GM18502 (cell line): Measurements from ENCODE around the gene FOXK1.
A peak's percentile ranks its signal among the peaks of the same experiment; 100 is the strongest.

Experiments
- ATAC-seq: cut with Tn5 transposase; IDR thresholded peaks from one replicate; pipeline ENCODE4 v1.9.1; 2021; ENCODE audit warnings: mild to moderate bottlenecking; ENCODE audit not compliant: unreplicated experiment, poor library complexity

The FOXK1 gene

DNA sequence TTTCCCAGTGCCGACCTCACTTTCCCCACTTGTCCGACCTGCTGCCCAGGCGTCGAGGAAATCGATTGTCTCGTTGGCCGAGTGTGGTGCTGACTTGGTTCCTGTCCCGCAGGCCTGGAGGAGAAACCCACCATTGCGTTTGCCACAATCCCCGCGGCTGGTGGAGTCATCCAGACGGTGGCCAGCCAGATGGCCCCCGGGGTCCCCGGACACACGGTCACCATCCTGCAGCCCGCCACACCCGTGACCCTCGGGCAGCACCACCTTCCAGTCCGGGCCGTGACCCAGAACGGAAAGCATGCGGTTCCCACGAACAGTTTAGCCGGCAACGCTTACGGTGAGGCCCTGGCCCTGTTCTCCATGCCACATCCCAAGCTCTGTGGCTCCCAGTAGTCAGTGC is 78.9 kb downstream of the FOXK1 start:
- ATAC-seq = no peak

GRCh38 chr7:4762121-4763055 is 80.3 kb downstream of the FOXK1 start:
- no peak for ATAC-seq

GRCh38 chr7:4763091-4763793 is 81.1 kb downstream of the FOXK1 start:
- no peak for ATAC-seq

DNA sequence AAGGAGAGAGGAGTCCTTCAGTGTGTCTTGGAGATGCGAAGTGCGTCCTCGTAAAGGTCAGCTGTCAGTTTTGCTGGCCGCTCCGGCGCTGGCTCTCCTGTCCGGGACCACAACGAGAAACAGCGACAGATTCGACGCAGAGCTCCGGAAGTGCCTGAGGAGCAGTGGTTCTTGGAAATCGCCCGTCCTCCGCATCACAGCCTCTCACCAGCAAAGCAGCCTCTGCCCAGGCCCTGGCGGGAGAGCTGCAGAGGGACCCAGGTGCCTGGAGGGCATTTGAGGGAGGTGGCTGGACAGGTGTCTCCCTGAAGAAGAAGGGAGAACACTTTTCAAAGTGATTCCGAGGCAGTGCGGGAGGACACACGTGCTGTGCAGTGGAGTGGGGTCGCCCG is 81.7 kb downstream of the FOXK1 start:
- ATAC-seq = no peak

- no peak for ATAC-seq
Observed at GRCh38 chr7:4764402-4765007, 82.4 kb downstream of the FOXK1 start.

DNA sequence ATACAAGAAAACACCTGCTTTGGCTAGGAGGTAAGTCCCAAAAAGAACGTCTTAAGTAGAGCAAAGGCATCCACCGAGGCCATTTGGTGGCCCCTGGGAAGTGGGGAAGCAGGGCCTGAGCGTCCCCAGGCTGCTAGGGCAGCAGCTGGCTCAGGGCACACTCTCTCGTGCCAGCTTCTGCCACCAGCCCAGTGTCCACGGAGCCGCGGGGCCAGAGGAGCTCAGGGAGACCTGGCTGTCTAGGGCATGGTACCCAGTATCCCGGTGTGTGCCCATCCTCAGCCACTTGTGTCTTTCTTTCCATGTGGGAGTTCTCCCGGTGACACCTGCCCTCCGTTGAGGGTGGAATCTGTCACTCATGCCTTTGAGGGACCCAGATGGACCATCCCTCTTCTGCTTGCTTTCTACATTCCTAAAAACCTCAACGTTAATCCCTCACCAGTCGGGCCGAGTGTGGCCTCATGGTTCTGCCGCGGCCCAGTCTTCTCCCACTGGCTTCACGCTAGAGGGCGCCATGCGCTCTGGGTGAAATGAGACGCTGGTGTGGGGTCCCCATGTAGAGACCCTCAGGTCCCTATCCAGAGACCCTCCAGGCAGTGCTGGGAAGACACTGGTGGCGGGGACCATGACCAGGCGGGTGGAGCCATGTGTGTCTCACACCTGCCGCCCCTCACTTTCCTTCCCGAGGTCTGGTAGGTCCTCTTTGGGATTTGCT is 83.8 kb downstream of the FOXK1 start:
- ATAC-seq = no peak

GRCh38 chr7:4766666-4767519 is 84.8 kb downstream of the FOXK1 start:
- no peak for ATAC-seq

DNA sequence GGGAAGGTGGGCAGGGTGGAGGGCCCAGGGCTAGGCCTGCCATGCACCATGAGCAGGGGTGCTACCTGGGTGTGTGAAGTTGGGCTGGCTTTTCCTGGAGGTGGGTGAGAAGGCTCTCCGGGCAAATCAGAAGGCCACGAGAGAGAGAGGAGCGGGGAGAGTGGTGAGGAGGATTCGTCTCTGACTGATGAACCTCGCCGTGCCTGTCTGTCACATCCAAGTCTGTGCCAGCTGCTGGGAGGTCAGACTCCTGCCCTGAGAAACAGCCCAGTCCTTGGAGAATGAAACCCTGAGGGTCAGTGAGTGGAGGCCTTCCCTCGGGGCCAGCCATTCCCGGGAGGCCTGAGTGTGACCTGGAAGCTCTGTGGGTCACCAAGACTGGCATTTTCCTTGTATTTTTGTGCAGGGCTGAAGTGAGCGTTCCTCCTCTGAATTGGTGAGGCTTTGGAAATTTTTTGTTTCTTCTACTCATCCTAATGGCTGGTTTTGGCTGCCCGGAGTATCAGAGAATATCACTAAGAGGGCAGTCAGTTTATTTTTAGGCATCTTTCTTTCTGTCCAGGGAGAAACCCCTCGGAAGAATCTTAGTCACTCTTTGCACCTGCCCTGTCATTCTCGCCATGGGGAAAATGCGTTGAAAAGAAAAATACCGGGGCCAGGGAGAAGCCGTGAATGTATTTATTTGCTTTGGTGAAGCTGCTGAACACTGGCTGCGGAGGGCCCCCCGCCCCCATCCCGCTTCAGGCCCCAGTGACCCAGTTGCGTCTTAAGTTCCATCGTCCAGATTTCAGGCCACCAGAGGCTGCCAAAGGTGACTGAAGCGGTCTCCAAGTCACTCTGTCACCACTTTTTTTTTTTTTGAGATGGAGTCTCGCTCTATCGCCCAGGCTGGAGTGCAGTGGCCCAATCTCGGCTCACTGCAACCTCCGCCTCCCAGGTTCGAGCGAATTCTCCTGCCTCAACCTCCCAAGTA is 86.8 kb downstream of the FOXK1 start:
- no peak for ATAC-seq

- no peak for ATAC-seq
Observed at GRCh38 chr7:4769761-4770160, 87.7 kb downstream of the FOXK1 start.

DNA sequence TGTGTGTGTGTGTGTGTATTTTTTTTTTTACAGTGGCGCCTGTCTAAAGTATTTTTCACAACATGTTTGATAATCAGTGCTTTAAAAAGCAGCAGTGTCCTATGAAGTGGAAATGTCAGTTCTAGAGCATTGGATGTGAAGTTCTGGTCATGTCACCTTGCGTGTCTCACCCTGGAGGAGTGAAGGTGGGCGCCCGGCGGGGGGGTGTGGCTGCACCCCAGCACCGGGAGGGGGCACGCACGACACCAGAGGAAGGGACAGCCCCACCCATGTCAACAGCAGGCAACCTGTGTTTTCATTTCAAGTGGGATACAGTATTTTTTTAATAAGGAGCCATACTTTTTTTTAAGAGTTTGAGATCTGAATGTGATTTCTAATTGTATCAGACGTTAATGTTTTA is 88.8 kb downstream of the FOXK1 start:
- no peak for ATAC-seq

DNA sequence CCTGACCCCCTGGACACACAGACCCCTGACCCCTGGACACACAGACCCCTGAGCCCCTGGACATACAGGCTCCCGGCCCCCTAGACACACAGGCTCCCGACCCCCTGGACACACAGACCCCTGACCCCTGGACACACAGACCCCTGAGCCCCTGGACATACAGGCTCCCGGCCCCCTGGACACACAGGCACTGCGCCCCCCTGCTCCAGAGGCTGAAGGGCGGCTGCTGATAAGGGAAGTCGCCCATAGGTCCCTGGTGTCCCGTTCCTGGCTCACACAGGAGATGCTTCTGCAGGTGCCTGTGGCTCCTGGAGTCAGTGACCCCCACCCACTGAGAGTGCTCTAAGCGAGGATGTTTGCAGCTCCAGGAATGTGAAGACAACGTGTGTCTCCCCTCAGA is 89.6 kb downstream of the FOXK1 start:
- no peak for ATAC-seq

GRCh38 chr7:4772306-4772705 is 90.2 kb downstream of the FOXK1 start:
- ATAC-seq = no peak

DNA sequence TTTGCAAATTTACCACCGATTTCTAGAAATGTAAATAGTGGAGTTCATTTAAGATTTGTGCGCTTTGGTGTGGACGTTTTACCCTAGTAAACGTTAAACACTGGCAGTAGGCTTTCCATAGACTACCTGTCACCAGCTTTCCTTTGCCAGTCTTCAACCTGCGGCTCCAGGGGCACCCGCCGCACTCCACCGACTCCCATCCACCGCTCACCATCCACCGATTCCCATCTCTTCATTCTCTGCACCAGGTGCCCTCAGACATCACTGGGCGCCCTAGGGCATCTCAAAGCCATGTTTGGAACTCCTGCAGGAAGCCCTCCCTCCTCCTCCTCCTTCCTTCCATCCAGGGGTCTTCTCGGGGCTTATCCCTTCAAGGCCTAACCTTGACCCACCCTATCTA is 91.9 kb downstream of the FOXK1 start:
- no peak for ATAC-seq

GRCh38 chr7:4774658-4775249 is 92.7 kb downstream of the FOXK1 start:
- peak; percentile 52 for ATAC-seq

GRCh38 chr7:4775250-4775847 is 93.3 kb downstream of the FOXK1 start, which contains the start of gene AP5Z1:
Gene AP5Z1, plus strand, starts transcription at chr7:4775623. Its CDS starts 93 bp downstream, at chr7:4775716.
- ATAC-seq = peak; percentile 92

DNA sequence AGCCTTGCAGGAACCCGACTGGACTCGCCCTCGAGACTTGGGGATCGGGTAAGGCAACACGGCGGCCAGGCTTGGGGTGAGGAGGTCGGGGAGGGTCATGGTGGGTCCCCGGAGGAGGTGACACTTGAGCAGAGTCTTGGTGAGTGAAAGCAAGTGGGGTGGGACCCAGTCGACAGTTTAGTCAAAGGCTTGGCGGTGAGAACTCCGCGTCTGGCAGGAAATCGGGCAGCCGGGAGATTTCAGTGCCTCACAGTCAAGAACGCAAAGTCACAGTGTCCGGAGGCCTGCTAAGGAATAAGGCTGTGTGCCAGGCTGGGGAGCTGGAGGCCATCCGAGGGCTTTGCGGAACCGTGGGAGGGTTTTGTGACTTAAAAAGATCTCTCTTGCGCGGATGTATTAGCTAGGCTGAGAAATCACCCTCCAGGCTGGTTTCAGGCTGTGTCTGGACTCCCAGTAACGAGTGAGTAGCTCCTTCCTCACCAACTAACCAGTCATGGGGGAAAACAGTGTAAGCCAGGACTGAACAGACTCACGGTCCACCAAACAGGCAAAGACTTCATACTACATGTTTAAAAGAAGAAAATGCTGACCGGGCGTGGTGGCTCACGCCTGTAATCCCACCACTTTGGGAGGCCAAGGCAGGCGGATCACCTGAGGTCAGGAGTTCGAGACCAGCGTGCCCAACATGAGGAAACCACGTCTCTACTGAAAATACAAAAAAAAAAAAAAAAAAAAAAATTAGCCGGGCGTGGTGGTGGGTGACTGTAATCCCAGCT is 93.9 kb downstream of the FOXK1 start:
- peak; percentile 17 for ATAC-seq

DNA sequence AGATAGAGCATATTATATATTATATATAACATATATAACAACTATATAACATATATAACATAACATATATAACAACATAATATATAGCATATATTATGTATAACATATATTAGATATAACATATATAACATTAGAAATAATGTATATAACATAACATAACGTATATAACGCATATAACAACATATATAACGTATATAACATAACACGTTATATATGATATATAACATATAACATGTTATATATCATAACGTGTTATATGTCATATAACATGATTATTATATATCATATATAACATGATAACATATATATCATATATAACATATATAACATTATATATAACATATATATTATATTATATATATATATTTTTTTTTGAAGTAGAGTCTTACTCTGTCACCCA is 97.0 kb downstream of the FOXK1 start:
- ATAC-seq = no peak
